HL-60 (cell line): Measurements from ENCODE around the gene LDAH.

Experiments used
- POLR2AphosphoS5 ChIP-seq: IDR thresholded peaks from 2 replicates; pipeline ENCODE4 v1.6.1; 2012; ENCODE audit warnings: low read depth
- SPI1 ChIP-seq: IDR thresholded peaks from 2 replicates; pipeline ENCODE4 v1.6.1; 2012; ENCODE audit warnings: low read depth, mild to moderate bottlenecking, borderline replicate concordance
- TF ChIP-seq, protein P1 (sequence below): IDR thresholded peaks from one replicate; pipeline ENCODE4 v1.5.1; 2011; ENCODE audit warnings: low read length, control low read depth, inconsistent platforms; ENCODE audit not compliant: insufficient read depth

DNA sequence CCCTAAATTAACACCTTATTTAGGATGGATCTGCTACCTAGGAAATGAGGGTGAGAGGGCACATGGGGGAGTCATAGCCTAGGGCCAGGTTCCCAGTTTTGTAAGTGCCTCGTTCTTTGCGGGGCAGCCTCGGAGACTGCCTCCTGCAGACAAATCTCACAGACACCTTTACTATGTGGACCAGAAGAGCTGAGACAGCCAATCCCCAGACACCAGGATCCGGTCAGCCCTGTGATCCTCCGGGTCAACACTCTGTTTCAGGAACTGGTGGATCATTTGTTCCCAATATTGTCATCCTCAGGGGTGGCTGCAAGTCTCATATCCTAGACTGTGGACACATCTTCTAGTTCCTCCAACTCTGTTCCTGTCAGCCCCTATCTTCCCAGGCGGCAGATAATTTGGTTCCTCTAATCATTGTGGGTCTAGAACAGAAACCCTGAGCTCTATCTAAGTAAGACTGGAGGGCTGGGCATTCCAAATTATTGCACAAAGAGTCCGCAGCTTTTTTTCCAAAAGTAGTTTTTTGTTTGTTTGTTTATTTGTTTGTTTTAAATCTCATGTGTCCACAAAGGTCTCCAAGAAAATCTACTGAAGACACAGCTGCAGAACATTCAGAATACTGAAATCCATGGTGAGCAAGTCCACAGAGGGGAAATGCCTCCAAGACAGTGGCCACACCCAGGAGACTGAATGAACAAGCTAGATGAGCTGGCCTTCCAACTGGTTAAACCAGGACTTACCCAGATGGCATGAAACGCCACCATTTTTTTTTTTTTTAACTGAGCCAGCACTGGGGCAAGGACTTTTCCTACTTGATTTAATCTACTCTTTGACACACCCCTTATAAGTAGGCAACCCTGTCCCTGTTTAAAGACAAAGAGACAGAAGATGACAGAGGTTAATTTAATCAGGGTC lies 162.1 kb downstream of the LDAH start:
- TF ChIP-seq, protein P1, sequence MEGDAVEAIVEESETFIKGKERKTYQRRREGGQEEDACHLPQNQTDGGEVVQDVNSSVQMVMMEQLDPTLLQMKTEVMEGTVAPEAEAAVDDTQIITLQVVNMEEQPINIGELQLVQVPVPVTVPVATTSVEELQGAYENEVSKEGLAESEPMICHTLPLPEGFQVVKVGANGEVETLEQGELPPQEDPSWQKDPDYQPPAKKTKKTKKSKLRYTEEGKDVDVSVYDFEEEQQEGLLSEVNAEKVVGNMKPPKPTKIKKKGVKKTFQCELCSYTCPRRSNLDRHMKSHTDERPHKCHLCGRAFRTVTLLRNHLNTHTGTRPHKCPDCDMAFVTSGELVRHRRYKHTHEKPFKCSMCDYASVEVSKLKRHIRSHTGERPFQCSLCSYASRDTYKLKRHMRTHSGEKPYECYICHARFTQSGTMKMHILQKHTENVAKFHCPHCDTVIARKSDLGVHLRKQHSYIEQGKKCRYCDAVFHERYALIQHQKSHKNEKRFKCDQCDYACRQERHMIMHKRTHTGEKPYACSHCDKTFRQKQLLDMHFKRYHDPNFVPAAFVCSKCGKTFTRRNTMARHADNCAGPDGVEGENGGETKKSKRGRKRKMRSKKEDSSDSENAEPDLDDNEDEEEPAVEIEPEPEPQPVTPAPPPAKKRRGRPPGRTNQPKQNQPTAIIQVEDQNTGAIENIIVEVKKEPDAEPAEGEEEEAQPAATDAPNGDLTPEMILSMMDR, result no peak
- TF ChIP-seq POLR2AphosphoS5 (no peak), SPI1 (no peak)
